OCI-LY1 (cell line): Measurements from ENCODE around the gene GZMM.

Experiments used
- H2AFZ ChIP-seq: fragments of 200-600 bp; sonication (generic), shearing (Covaris generic); 2 replicates; pipeline ENCODE4 v1.6.0; 2014; ENCODE audit warnings: antibody characterized with exemption, mild to moderate bottlenecking, low read length
- H3F3A ChIP-seq: fragments of 200-600 bp; sonication (generic), shearing (Covaris generic); 2 replicates; pipeline ENCODE4 v1.6.0; 2014; ENCODE audit warnings: mild to moderate bottlenecking, antibody characterized with exemption, low read length, moderate library complexity; ENCODE audit not compliant: insufficient read depth
- H3K27ac ChIP-seq: fragments of 200-600 bp; sonication (generic); 2 replicates; pipeline ENCODE4 v1.5.1; 2014; ENCODE audit warnings: low read length, mixed run types, mild to moderate bottlenecking, low read depth; ENCODE audit not compliant: poor library complexity, severe bottlenecking
- H3K27me3 ChIP-seq: fragments of 200-600 bp; sonication (generic); 2 replicates; pipeline ENCODE4 v1.6.0; 2014; ENCODE audit warnings: antibody characterized with exemption, mild to moderate bottlenecking, low read length, moderate library complexity; ENCODE audit not compliant: insufficient read depth
- H3K36me3 ChIP-seq: fragments of 200-600 bp; sonication (generic); 2 replicates; pipeline ENCODE4 v1.6.1; 2014; ENCODE audit warnings: mild to moderate bottlenecking, antibody characterized with exemption, low read length, moderate library complexity, mixed read lengths; ENCODE audit not compliant: insufficient read depth
- H3K4me1 ChIP-seq: fragments of 200-600 bp; sonication (generic); 2 replicates; pipeline ENCODE4 v1.5.1; 2014; ENCODE audit warnings: mild to moderate bottlenecking, low read length, moderate library complexity; ENCODE audit not compliant: insufficient read depth, severe bottlenecking
- H3K4me2 ChIP-seq: fragments of 200-600 bp; sonication (generic), shearing (Covaris generic); 2 replicates; pipeline ENCODE4 v1.6.1; 2014; ENCODE audit warnings: low read length
- H3K4me3 ChIP-seq: fragments of 200-600 bp; sonication (generic); 2 replicates; pipeline ENCODE4 v1.5.1; 2014; ENCODE audit warnings: low read length, low read depth, mild to moderate bottlenecking, mixed read lengths; ENCODE audit not compliant: poor library complexity, severe bottlenecking
- H3K79me2 ChIP-seq: fragments of 200-600 bp; shearing (Covaris generic); 2 replicates; pipeline ENCODE4 v1.6.1; 2016; ENCODE audit warnings: mixed run types, low read length, mixed read lengths; ENCODE audit not compliant: insufficient read depth
- H3K9ac ChIP-seq: fragments of 200-600 bp; sonication (generic), shearing (Covaris generic); 2 replicates; pipeline ENCODE4 v1.6.1; 2014; ENCODE audit warnings: mild to moderate bottlenecking, low read length, mixed read lengths
- H3K9me2 ChIP-seq: fragments of 200-600 bp; sonication (generic), shearing (Covaris generic); 2 replicates; pipeline ENCODE4 v1.6.1; 2014; ENCODE audit warnings: low read depth, mild to moderate bottlenecking, low read length, mixed read lengths
- H3K9me3 ChIP-seq: fragments of 200-600 bp; shearing (Covaris generic); 2 replicates; pipeline ENCODE4 v1.6.1; 2014; ENCODE audit warnings: low read length, mixed read lengths
- H4K20me1 ChIP-seq: fragments of 200-600 bp; sonication (generic), shearing (Covaris generic); 2 replicates; pipeline ENCODE4 v1.6.0; 2016; ENCODE audit warnings: mild to moderate bottlenecking, low read length; ENCODE audit not compliant: insufficient read depth
- EZH2 ChIP-seq: fragments of 200-600 bp; sonication (generic), shearing (Covaris generic); IDR thresholded peaks from 2 replicates; pipeline ENCODE4 v1.8.0; 2017; ENCODE audit warnings: borderline replicate concordance, mixed run types, mild to moderate bottlenecking, antibody characterized with exemption, low read length, moderate library complexity, mixed read lengths
- TF ChIP-seq, protein P1 (sequence below): fragments of 200-600 bp; sonication (generic), shearing (Covaris generic); IDR thresholded peaks from 2 replicates; pipeline ENCODE4 v1.5.1; 2017; ENCODE audit warnings: mild to moderate bottlenecking, antibody characterized with exemption, low read length, moderate library complexity, mixed read lengths

The GZMM gene

DNA sequence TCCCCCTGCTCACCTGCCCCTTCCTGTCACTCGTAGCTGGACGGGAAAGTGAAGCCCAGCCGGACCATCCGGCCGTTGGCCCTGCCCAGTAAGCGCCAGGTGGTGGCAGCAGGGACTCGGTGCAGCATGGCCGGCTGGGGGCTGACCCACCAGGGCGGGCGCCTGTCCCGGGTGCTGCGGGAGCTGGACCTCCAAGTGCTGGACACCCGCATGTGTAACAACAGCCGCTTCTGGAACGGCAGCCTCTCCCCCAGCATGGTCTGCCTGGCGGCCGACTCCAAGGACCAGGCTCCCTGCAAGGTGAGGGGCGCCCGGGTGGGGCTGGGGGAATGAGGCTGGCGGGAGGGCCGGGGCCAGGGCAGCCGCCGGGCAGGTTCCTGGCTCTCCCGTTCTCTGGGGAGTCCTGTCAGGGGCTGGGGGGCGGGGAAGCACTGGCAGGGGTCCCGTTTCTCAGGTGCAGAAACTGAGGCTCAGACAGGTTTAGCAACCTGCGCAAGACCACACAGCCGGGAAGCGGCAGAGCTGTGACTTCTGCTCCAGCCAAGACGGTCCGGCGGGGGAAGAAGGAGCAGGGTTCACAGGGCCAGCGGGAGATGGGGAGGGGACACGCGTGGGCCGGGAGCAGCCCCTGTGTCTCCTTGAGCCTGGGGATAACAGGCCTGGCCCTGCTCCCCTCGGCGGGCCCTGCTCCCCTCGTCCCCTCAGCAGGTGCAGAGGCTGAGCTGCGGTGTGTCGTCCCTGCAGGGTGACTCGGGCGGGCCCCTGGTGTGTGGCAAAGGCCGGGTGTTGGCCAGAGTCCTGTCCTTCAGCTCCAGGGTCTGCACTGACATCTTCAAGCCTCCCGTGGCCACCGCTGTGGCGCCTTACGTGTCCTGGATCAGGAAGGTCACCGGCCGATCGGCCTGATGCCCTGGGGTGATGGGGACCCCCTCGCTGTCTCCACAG, 5.3 kb downstream of the GZMM start:
- H4K20me1 ChIP-seq = no peaks in the 10 kb centered on the region
- no peaks in the 10 kb centered on the region for H3K79me2 ChIP-seq
- no peak overlapping the region for H3K27ac ChIP-seq
- H3K9ac ChIP-seq = no peak overlapping the region
- no peak overlapping the region for H2AFZ ChIP-seq
- H3K36me3 ChIP-seq = no peaks in the 10 kb centered on the region
- H3K9me2 ChIP-seq = no peaks in the 10 kb centered on the region
- TF ChIP-seq, protein P1, sequence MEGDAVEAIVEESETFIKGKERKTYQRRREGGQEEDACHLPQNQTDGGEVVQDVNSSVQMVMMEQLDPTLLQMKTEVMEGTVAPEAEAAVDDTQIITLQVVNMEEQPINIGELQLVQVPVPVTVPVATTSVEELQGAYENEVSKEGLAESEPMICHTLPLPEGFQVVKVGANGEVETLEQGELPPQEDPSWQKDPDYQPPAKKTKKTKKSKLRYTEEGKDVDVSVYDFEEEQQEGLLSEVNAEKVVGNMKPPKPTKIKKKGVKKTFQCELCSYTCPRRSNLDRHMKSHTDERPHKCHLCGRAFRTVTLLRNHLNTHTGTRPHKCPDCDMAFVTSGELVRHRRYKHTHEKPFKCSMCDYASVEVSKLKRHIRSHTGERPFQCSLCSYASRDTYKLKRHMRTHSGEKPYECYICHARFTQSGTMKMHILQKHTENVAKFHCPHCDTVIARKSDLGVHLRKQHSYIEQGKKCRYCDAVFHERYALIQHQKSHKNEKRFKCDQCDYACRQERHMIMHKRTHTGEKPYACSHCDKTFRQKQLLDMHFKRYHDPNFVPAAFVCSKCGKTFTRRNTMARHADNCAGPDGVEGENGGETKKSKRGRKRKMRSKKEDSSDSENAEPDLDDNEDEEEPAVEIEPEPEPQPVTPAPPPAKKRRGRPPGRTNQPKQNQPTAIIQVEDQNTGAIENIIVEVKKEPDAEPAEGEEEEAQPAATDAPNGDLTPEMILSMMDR = no peak
- no peaks in the 10 kb centered on the region for H3F3A ChIP-seq
- peaks cover under 1% of the 10 kb centered on the region for H3K4me1 ChIP-seq
- H3K4me3 ChIP-seq = no peak overlapping the region
- H3K9me3 ChIP-seq = no peaks in the 10 kb centered on the region
- no peaks in the 10 kb centered on the region for H3K27me3 ChIP-seq
- no peak overlapping the region for H3K4me2 ChIP-seq

DNA sequence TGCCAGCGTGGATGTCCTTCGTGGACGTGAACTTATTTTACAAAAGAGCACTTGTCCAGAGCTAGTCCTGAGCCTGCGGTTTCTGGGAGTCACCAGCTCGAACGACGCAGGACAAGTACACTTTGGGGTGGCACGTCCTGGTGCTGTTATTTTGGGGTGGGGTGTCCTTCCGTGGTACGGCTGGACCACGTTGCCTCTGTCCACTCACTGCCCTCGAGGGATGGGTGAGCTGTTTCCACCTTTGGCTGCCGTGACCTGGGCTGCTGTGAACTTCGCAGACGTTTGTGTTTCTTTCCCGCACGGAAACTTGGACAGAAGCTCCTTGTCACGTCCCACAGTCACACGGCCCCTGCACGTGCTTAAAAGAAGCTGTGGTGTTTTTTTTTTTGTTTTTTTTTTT, 11.0 kb downstream of the GZMM start:
- TF ChIP-seq EZH2 = no peak
- TF ChIP-seq, protein P1 = no peak
- Histone ChIP-seq H3K4me3 (no peak overlapping the region), H2AFZ (no peak overlapping the region), H3K9ac (no peak overlapping the region), H3K27ac (no peak overlapping the region), H3F3A (no peaks in the 10 kb centered on the region), H3K27me3 (no peaks in the 10 kb centered on the region), H4K20me1 (no peaks in the 10 kb centered on the region), H3K4me1 (no peaks in the 10 kb centered on the region), H3K9me3 (no peaks in the 10 kb centered on the region), H3K9me2 (no peaks in the 10 kb centered on the region), H3K36me3 (no peaks in the 10 kb centered on the region), H3K79me2 (no peaks in the 10 kb centered on the region), H3K4me2 (no peak overlapping the region)

DNA sequence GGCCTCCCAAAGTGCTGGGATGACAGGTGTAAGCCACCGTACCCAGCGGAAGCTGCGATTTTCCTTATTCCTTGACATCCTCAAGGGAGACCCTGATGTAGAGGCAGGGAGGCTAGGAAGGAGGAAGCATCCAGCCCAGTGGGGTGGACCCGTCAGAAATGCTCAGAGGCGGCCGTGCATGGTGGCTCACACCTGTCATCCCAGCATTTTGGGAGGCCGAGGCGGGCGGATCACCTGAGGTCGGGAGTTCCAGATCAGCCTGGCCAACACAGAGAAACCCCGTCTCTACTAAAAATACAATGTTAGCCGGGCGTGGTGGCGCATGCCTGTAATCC, 11.6 kb downstream of the GZMM start:
- Histone ChIP-seq H3K27ac (no peak overlapping the region), H4K20me1 (no peaks in the 10 kb centered on the region), H3K4me2 (no peak overlapping the region), H3K27me3 (no peaks in the 10 kb centered on the region), H3K9me2 (no peaks in the 10 kb centered on the region), H3K36me3 (no peaks in the 10 kb centered on the region), H2AFZ (no peak overlapping the region), H3K9me3 (no peaks in the 10 kb centered on the region), H3K4me3 (no peak overlapping the region), H3K4me1 (no peaks in the 10 kb centered on the region), H3K79me2 (no peaks in the 10 kb centered on the region), H3F3A (no peaks in the 10 kb centered on the region), H3K9ac (no peak overlapping the region)
- no peak for TF ChIP-seq EZH2
- TF ChIP-seq, protein P1 = no peak
